ENCODE results near the gene HCN4.

GRCh38 chr15:73319460-73320245 is 49.1 kb downstream of the HCN4 start:
- TF ChIP-seq EZH2 (IDR thresholded peaks at IDR 0.05; ENCODE audit: borderline replicate concordance): no peak
- TF ChIP-seq CTCF (IDR thresholded peaks at IDR 0.05; ENCODE audit: poor library complexity): no peak
